Measurements from ENCODE around the gene PBX1.

GRCh38 chr1:164562061-164562460 is 3.1 kb downstream of the PBX1 start:
- TF ChIP-seq REST (IDR thresholded peaks at IDR 0.05; ENCODE audit: insufficient read depth in 1 of 2, low read depth in 2 of 2, low read length in 2 of 2) (no peak), POLR2AphosphoS5 (IDR thresholded peaks at IDR 0.05; ENCODE audit: low read depth, low read length) (no peak)
